ENCODE results near the gene SIPA1.

DNA sequence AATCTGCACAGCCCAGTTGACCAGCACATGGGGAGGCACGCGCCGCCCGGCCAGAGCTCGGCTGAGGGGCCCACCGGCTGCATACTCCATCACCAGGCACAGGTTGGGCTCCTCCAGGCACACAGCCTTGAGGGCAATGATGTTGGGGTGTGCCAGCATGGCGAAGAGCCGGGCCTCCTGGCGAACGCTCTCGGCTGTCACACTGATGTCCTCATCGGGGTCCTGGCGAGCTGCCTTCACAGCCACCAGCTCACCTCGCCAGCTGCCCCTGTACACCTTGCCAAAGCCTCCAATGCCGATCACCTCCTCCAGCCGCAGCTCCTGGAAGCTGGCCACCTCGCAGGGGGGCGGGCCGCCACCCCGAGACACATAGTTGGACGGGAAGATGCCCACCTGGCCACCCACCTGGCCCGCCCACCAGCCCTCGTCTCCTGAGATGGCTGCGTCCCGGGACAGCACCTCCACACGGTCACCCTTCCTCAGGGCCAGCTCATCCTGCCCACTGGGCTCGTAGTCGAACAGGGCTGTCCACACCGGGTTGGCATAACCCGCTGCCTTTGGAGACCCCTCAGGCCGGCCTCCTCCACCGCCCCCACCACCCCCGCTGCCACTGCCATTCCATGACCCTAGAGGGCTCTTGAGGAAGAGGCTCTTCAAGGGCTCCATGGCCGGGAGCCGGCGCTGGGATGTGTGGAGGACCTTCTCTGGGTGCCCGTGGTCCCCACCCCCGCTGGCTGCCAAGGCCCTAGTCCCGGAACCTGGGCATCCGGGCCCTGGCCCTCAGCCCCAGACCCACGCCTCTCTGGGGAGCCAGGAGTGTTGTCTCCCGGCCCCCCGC, 24.6 kb upstream of the SIPA1 start:
- TF ChIP-seq EZH2 (IDR thresholded peaks at IDR 0.05) = no peak
- TF ChIP-seq POLR2AphosphoS5 (IDR thresholded peaks at IDR 0.05; ENCODE audit: borderline replicate concordance, low read depth, low read length) = no peak
- TF ChIP-seq FOXP2 (optimal IDR thresholded peaks at IDR 0.05; ENCODE audit: control extremely low read depth, extremely low read length, insufficient read depth) = no peak
